Loucy (cell line): ENCODE measurements around the gene CTNNBIP1.

ENCODE experiments used
- H2AFZ ChIP-seq: fragments of 200-600 bp; sonication (generic); 2 replicates; pipeline ENCODE4 v1.6.0; 2016; ENCODE audit warnings: antibody characterized with exemption, mild to moderate bottlenecking, low read length, moderate library complexity
- H3F3A ChIP-seq: fragments of 200-600 bp; 2 replicates; pipeline ENCODE4 v1.6.0; 2016; ENCODE audit warnings: antibody characterized with exemption, low read depth, mild to moderate bottlenecking
- H3K27me3 ChIP-seq: fragments of 200-600 bp; sonication (generic); 2 replicates; pipeline ENCODE4 v1.6.1; 2014; ENCODE audit warnings: low read length, mild to moderate bottlenecking; ENCODE audit not compliant: insufficient read depth, poor library complexity, severe bottlenecking
- H3K36me3 ChIP-seq: fragments of 200-600 bp; sonication (generic); 2 replicates; pipeline ENCODE4 v1.6.1; 2016; ENCODE audit warnings: low read length; ENCODE audit not compliant: insufficient read depth
- H3K4me1 ChIP-seq: fragments of 200-600 bp; sonication (generic); 2 replicates; pipeline ENCODE4 v1.5.1; 2014; ENCODE audit warnings: low read length, mild to moderate bottlenecking; ENCODE audit not compliant: insufficient read depth, poor library complexity, severe bottlenecking
- H3K4me2 ChIP-seq: fragments of 200-600 bp; sonication (generic); 2 replicates; pipeline ENCODE4 v1.6.0; 2014; ENCODE audit warnings: antibody characterized with exemption, low read length, low read depth, mild to moderate bottlenecking; ENCODE audit not compliant: poor library complexity, severe bottlenecking
- H3K4me3 ChIP-seq: fragments of 200-600 bp; sonication (generic); 2 replicates; pipeline ENCODE4 v1.5.1; 2014; ENCODE audit warnings: low read length, mild to moderate bottlenecking, mixed read lengths; ENCODE audit not compliant: poor library complexity, severe bottlenecking
- H3K79me2 ChIP-seq: fragments of 200-600 bp; sonication (generic); 2 replicates; pipeline ENCODE4 v1.6.1; 2014; ENCODE audit warnings: low read length; ENCODE audit not compliant: insufficient read depth
- H3K9ac ChIP-seq: fragments of 200-600 bp; sonication (generic); 2 replicates; pipeline ENCODE4 v1.6.0; 2014; ENCODE audit warnings: mild to moderate bottlenecking, low read depth, low read length, moderate library complexity; ENCODE audit not compliant: poor library complexity, severe bottlenecking
- H3K9me2 ChIP-seq: fragments of 200-600 bp; sonication (generic); replicated peaks from 2 replicates; pipeline ENCODE4 v1.6.1; 2016; ENCODE audit warnings: low read depth, low read length, mixed read lengths
- H3K9me3 ChIP-seq: fragments of 200-600 bp; sonication (generic); 2 replicates; pipeline ENCODE4 v1.6.1; 2014; ENCODE audit warnings: mild to moderate bottlenecking, antibody characterized with exemption, low read length, low read depth; ENCODE audit not compliant: insufficient read depth
- H4K20me1 ChIP-seq: fragments of 200-600 bp; sonication (generic); 2 replicates; pipeline ENCODE4 v1.6.0; 2014; ENCODE audit warnings: antibody characterized with exemption, low read length, mild to moderate bottlenecking; ENCODE audit not compliant: insufficient read depth, poor library complexity, severe bottlenecking
- CTCF ChIP-seq: fragments of 200-600 bp; sonication (generic); conservative IDR thresholded peaks from 2 replicates; pipeline ENCODE4 v1.5.1; 2014; ENCODE audit warnings: mild to moderate bottlenecking, antibody characterized with exemption, low read length
- EZH2phosphoT487 ChIP-seq: fragments of 200-600 bp; IDR thresholded peaks from 2 replicates; pipeline ENCODE4 v1.6.1; 2018; ENCODE audit warnings: antibody characterized with exemption, mild to moderate bottlenecking, moderate library complexity, borderline replicate concordance

CTNNBIP1 gene

GRCh38 chr1:9912264-9912936 is 2.3 kb upstream of the CTNNBIP1 start:
- no peak overlapping the region for H3K9ac ChIP-seq
- no peaks in the 10 kb centered on the region for H3K9me3 ChIP-seq
- H3F3A ChIP-seq: no peaks in the 10 kb centered on the region
- H3K4me2 ChIP-seq: no peak overlapping the region
- peaks cover 6% of the 10 kb centered on the region for H4K20me1 ChIP-seq
- no peaks in the 10 kb centered on the region for H3K27me3 ChIP-seq
- TF ChIP-seq CTCF (no peak), EZH2phosphoT487 (no peak)
- H3K79me2 ChIP-seq: peaks cover 21% of the 10 kb centered on the region
- H2AFZ ChIP-seq: no peak overlapping the region
- peaks cover 25% of the 10 kb centered on the region for H3K4me1 ChIP-seq
- no peak overlapping the region for H3K4me3 ChIP-seq
- H3K36me3 ChIP-seq: no peaks in the 10 kb centered on the region
- H3K9me2 ChIP-seq: no peaks in the 10 kb centered on the region

- Histone ChIP-seq H3K79me2 (peaks cover 22% of the 10 kb centered on the region), H3K9me3 (no peaks in the 10 kb centered on the region), H3K27me3 (no peaks in the 10 kb centered on the region), H3K9ac (peak overlapping the region; percentile 77), H3F3A (no peaks in the 10 kb centered on the region), H2AFZ (peak overlapping the region; percentile 91), H3K4me3 (peak overlapping the region; percentile 83), H4K20me1 (peaks cover 6% of the 10 kb centered on the region), H3K36me3 (no peaks in the 10 kb centered on the region), H3K4me1 (peaks cover 33% of the 10 kb centered on the region), H3K4me2 (peak overlapping the region; percentile 75), H3K9me2 (no peaks in the 10 kb centered on the region)
- TF ChIP-seq EZH2phosphoT487 (no peak), CTCF (no peak)
Measured at GRCh38 chr1:9910423-9911178, 532 bp upstream of the CTNNBIP1 start.

GRCh38 chr1:9909234-9910046 is 629 bp downstream of the CTNNBIP1 start:
- H3K4me2 ChIP-seq: peak overlapping the region; percentile 98
- peak overlapping the region; percentile 80 for H2AFZ ChIP-seq
- H3K9me2 ChIP-seq: no peaks in the 10 kb centered on the region
- H3F3A ChIP-seq: no peaks in the 10 kb centered on the region
- H3K36me3 ChIP-seq: no peaks in the 10 kb centered on the region
- no peak for TF ChIP-seq EZH2phosphoT487
- no peak for TF ChIP-seq CTCF
- peaks cover 6% of the 10 kb centered on the region for H4K20me1 ChIP-seq
- peaks cover 33% of the 10 kb centered on the region for H3K4me1 ChIP-seq
- peak overlapping the region; percentile 96 for H3K9ac ChIP-seq
- no peaks in the 10 kb centered on the region for H3K9me3 ChIP-seq
- no peaks in the 10 kb centered on the region for H3K27me3 ChIP-seq
- H3K79me2 ChIP-seq: peaks cover 25% of the 10 kb centered on the region
- H3K4me3 ChIP-seq: peak overlapping the region; percentile 99
